LNCaP clone FGC (cell line): ENCODE measurements around the gene SP7.

Experiments
- DNase-seq: peaks from one replicate; pipeline ENCODE4 v3.0.0-alpha.2; 2011; ENCODE audit warnings: low read depth
- H3K4me3 ChIP-seq: 2 replicates; pipeline ENCODE4 v1.5.1; 2011; ENCODE audit warnings: mild to moderate bottlenecking, low read depth, low read length, control low read depth
- TF ChIP-seq, protein P1 (sequence below): IDR thresholded peaks from 2 replicates; pipeline ENCODE4 v1.5.1; 2012; ENCODE audit warnings: mild to moderate bottlenecking; ENCODE audit not compliant: control insufficient read depth, insufficient read depth; ENCODE audit errors: extremely low read depth

SP7 gene

DNA sequence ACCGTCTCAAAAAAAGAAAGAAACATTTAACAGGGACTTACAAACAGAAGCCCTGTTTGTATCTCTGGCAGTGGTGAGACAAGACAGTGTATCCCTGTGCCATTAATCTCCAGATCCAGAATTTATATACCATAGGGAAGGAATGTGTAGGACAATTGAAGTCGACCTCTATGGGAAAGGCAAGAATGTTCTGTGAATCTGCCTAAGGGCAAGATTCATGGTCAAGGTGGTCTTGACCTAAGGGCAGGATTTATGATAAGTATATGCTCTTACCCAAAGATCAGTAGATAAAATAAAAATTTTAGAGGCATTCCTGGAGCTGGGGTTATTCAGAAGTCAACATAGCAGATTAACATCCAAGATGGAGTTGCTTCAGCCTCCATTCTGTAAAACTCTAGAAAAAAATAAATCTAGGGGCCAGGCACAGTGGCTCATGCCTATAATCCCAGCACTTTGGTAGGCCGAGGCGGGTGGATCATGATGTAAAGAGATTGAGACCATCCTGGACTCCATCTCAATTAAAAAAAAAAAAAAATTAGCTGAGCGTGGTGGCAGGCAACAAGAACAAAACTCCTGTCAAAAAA lies 22.8 kb upstream of the SP7 start:
- no peak for DNase-seq
- TF ChIP-seq, protein P1, sequence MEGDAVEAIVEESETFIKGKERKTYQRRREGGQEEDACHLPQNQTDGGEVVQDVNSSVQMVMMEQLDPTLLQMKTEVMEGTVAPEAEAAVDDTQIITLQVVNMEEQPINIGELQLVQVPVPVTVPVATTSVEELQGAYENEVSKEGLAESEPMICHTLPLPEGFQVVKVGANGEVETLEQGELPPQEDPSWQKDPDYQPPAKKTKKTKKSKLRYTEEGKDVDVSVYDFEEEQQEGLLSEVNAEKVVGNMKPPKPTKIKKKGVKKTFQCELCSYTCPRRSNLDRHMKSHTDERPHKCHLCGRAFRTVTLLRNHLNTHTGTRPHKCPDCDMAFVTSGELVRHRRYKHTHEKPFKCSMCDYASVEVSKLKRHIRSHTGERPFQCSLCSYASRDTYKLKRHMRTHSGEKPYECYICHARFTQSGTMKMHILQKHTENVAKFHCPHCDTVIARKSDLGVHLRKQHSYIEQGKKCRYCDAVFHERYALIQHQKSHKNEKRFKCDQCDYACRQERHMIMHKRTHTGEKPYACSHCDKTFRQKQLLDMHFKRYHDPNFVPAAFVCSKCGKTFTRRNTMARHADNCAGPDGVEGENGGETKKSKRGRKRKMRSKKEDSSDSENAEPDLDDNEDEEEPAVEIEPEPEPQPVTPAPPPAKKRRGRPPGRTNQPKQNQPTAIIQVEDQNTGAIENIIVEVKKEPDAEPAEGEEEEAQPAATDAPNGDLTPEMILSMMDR: no peak
- no peak overlapping the region for H3K4me3 ChIP-seq

DNA sequence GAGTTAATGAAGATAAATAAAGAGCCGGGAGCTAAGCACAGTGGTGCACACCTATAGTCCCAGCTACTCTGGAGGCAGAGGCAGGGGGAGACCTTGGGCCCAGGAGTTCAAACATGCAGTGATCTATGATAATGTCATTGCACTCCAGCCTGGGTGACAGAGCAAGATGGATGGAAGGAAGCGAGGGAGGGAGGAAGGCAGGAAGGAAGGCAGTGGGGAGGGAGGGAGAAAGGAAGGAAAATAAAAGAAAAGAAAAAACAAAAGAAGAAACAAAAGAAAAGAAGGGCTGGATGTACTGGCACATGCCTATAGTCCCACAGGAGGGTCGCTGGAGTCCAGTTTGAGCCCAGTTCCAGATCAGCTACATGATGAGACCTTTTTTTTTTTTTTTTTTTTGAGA lies 19.0 kb upstream of the SP7 start:
- H3K4me3 ChIP-seq: no peak overlapping the region
- no peak for DNase-seq
- TF ChIP-seq, protein P1: no peak

DNA sequence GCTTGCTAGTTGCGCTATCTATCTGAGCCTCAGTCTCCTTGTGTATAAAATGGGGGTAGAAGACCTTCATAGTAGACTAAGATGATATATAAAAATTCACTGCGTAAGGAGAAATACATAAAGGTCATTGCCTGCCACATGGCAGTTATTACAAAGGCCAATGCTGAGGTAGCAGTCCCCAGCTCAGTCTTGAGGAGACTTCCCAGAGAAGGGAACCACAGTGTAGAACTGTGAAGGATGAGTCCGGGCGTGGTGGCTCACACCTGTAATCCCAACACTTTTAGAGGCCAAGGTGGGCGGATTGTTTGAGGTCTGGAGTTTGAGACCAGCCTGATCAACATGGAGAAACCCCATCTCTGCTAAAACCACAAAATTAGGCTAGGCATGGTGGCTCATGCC lies 17.1 kb upstream of the SP7 start:
- no peak for DNase-seq
- TF ChIP-seq, protein P1: no peak
- H3K4me3 ChIP-seq: no peak overlapping the region

DNA sequence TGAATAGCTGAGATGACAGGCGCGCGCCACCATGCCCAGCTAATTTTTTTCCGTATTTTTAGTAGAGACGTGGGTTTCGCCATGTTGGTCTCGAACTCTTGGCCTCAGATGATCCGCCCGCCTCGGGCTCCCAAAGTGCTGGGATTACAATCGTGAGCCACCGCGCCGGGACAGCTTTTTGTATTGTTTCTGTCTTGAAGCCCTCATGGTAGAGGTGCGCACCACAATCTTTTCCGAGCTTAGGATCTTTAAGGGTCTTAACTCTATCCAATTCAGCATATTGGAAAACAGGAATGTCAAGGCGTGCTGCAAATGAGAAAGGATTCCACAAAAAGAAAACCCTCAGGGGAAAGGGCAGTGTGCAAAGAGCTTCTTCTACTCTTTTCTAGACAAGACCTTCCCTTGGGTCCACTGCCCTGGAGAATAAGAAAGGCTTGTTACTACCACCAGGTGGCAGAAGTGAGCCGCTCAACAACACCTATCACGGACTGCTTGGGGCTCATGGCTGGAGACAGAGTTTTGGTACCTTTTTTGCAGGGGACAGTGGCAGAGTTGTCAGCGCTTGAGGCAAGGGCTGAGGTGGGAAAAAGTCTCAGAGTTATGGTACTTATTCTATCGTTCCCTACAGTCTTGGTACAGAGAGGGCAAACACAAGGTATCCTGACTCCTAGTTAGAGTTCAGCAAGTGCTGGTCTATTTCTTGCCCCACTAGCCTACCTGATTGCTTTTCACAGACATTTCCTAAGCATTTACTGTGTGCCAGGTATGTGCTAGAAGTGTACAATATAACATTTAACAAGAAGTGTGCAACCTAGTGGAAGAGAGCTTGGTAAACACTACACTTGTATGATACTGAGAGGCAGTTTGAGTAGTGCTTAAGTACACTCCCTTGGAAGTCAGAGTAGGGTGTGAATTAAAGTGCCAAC lies 16.4 kb upstream of the SP7 start:
- H3K4me3 ChIP-seq: no peak overlapping the region
- TF ChIP-seq, protein P1: peak; percentile 85
- DNase-seq: peak; percentile 67

DNA sequence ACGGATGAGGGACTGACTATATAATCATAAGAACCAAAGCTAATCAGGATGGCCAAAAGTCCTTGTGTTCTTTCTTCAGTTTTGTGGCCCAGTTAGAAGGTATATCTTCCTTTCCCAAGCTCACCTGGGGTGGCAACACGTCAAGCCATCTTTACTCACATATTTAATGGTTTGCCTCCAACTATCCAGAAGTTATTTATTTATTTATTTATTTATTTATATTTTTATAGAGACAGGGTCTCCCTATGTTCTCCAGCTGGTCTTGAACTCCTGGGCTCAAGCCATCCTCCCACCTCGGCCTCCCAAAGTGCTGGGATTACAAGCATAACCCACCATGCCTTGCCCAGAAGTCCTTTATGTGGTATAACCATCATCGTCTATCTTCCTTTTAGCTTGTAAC lies 11.8 kb upstream of the SP7 start:
- no peak overlapping the region for H3K4me3 ChIP-seq
- no peak for DNase-seq
- TF ChIP-seq, protein P1: no peak

DNA sequence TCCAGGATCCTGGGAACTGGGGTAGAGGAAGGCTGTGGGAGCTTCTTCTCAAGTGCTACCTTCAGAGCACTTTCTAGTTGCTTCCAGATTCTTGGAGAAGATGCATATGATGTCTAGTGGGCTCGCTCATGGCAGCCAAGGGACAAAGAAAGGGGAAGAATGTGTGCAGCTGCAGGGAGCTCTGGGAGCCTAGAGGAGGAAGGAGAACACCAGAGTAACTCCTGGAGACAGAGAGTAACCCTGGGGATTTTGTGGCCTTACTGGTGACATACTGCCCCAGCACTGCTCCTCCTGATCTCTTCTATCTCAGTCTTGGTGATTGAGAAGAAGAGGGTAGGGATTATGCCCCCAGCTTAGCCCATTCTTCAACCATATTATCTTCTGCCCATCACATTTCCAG lies 10.3 kb upstream of the SP7 start:
- H3K4me3 ChIP-seq: no peak overlapping the region
- no peak for DNase-seq
- TF ChIP-seq, protein P1: no peak
